ENCODE measurements around the gene MYT1. TPM values are rescaled to one million over a fixed set of nuclear protein-coding genes. Genes with fewer than 3 reads are reported as not detected.

The MYT1 gene
- total and polyA plus RNA-seq, 9 donors, result 0.04 to 0.30 (median 0.09) TPM

DNA sequence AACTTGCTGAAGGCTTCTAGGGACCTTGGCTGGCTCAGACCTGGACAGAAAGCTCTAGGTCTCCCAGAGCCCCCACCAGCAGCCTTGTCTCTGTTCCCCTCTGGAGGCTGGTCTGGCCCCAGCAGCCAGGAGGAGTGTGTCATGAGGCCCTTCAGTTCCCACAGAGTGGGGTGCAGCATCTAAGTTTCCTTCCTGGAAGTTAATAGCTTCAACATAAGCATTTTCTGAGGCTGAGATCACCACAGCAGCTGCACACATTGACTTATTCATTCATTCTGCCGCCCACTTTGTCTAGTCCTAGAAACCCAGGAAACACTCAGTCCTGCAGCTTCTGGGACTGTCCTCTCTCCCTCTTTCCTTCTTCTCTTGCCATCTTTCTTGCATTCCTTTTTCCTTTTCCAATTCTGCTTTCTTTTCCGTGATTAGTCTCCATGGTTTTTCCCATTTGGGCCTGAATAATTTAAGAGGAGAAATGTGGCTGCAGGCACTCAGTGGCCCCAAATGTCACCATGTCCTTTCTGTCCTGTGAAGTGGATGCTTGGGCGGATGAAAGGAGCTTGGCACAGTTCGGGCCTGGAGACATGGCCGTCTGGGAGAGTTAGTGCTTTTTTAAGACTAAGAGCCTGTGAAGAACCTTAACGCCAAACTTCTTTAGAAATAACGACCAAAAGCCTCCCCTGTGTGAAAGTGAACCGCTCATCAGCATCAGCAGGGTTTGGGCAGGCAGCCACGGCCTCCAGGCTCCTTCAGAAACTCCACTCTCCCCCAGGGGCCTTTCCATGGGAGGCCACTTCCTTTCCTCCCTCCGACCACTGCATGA is 60.3 kb downstream of the MYT1 start:
- peaks cover 2% of the 10 kb centered on the region for H3K27me3 ChIP-seq (ENCODE audit: control insufficient read depth, insufficient read depth, low read length)
- peak overlapping the region; percentile 92 for H3K27ac ChIP-seq (ENCODE audit: low read length)
- peaks cover 78% of the 10 kb centered on the region for H3K4me1 ChIP-seq (ENCODE audit: control insufficient read depth, insufficient read depth, low read length)
- peak; percentile 97 for DNase-seq
- no peak overlapping the region for H3K4me3 ChIP-seq (ENCODE audit: low read length)
- no peaks in the 10 kb centered on the region for H3K36me3 ChIP-seq (ENCODE audit: control insufficient read depth, insufficient read depth, low read length)
- no peaks in the 10 kb centered on the region for H3K9me3 ChIP-seq (replicated peaks; ENCODE audit: control insufficient read depth, low read depth, low read length)
- 6% methylated on average over 4 of the region's 10 CpGs for WGBS (ENCODE audit: insufficient coverage)

DNA sequence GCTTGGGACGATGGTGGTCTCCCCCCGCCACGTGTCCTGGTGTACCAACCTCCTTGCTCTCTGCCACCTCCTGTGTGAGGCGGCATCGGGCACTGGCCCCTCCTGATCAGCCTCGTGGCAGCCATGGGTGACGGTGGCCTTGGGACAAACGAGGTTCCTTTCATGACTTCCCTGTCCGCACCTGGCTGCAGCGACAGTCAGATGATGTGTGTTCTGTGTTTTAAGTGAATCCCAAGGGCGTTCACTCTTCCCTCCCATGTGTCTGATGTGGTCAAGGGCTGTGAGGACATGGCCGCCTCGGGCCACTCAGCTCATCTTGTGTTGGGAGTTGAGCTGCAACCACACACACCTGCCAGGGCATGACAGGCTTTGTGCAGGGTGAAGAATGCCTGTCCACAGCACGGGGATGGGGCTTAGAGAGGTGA is 60.9 kb downstream of the MYT1 start:
- peak overlapping the region; percentile 92 for H3K27ac ChIP-seq (ENCODE audit: low read length)
- 85% methylated on average over 4 of the region's 14 CpGs for WGBS (ENCODE audit: insufficient coverage)
- H3K9me3 ChIP-seq (replicated peaks; ENCODE audit: control insufficient read depth, low read depth, low read length), result no peaks in the 10 kb centered on the region
- no peaks in the 10 kb centered on the region for H3K36me3 ChIP-seq (ENCODE audit: control insufficient read depth, insufficient read depth, low read length)
- peaks cover 72% of the 10 kb centered on the region for H3K4me1 ChIP-seq (ENCODE audit: control insufficient read depth, insufficient read depth, low read length)
- no peak for DNase-seq
- no peaks in the 10 kb centered on the region for H3K27me3 ChIP-seq (ENCODE audit: control insufficient read depth, insufficient read depth, low read length)
- no peak overlapping the region for H3K4me3 ChIP-seq (ENCODE audit: low read length)

DNA sequence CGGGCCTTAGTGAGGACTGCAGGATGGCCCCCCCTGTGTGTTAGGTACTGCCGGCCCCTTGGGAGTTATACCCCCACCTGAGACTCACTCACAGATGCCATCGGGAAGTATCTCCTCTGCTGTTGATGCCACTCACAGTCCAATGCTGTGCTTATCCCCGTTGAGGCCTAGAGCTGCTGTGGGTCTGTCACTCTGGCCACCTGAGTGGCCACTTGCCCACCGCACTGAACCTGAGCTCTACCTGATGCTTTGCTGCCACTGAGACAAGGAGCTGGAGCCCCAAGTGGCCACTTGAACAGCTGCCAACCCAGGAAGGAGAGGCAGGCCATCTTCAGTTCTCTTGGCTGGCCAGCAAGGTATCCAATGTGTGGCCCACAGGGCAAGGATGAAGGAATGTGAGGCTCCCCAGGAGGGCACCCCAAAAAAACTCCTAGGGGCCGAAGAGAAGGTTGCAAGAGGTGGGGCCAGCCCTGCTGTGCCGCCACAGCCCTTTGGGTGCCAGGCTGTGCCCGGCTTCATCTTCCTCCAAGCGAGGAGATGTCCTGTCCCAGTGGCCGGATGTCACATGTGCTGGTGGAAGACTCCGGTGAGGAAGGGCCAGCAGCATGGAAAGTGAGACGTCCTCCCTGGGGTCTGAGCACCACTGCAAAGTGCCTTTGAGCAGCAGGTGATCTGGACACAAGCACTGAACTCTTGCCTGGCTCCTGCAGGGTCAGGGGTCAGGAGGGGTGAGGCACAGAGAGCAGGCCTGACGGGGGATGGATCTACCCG is 61.8 kb downstream of the MYT1 start:
- H3K27ac ChIP-seq (ENCODE audit: low read length), result peak overlapping the region; percentile 92
- H3K4me1 ChIP-seq (ENCODE audit: control insufficient read depth, insufficient read depth, low read length), result peaks cover 64% of the 10 kb centered on the region
- DNase-seq, result no peak
- H3K9me3 ChIP-seq (replicated peaks; ENCODE audit: control insufficient read depth, low read depth, low read length), result no peaks in the 10 kb centered on the region
- 86% methylated on average over 12 of the region's 14 CpGs for WGBS (ENCODE audit: insufficient coverage)
- H3K4me3 ChIP-seq (ENCODE audit: low read length), result no peak overlapping the region
- H3K27me3 ChIP-seq (ENCODE audit: control insufficient read depth, insufficient read depth, low read length), result no peaks in the 10 kb centered on the region
- no peaks in the 10 kb centered on the region for H3K36me3 ChIP-seq (ENCODE audit: control insufficient read depth, insufficient read depth, low read length)

DNA sequence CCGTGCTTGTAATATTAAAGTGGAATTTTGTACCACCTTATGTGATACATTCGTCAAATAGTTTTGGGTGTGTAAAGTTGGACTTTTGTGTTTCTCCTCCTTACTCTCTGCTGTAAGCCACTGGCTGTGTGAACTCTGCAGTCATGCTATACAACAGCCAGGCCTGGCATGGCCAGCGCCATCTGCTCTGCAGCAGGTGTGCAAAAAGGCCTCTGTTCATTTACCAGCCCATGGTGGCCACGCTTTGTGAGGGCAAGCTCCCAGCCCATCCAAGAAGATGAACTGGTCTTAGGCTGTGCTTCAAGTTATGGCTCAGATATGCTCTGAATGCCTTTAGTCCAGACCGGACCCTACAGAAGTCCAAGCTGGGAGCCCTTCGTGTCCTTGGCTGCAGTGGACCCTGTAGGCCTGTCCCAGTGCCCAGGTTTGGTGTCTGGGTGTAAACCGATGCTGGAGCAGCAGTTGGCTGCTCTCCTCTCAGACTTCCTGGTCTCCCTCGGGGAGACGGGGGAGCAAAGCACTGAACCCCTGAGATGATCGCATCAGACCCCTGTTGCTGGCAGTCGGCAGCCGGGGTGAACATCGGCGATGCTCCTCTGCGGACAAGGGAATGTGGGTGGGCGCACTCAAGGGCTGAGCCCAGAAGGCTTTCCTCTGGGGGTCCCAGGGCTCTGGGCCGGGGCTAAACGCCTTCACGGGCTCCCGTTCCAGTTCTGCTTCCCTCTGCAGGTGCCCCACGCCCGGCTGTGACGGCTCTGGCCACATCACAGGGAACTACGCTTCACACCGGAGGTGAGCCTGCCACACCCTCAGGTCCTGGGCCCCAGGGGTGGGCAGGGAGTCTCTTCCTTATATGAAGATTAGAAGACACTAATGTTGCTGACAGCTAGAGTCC is 62.7 kb downstream of the MYT1 start:
- no peak overlapping the region for H3K27ac ChIP-seq (ENCODE audit: low read length)
- H3K9me3 ChIP-seq (replicated peaks; ENCODE audit: control insufficient read depth, low read depth, low read length), result no peaks in the 10 kb centered on the region
- H3K4me3 ChIP-seq (ENCODE audit: low read length), result no peak overlapping the region
- peak; percentile 37 for DNase-seq
- no peaks in the 10 kb centered on the region for H3K27me3 ChIP-seq (ENCODE audit: control insufficient read depth, insufficient read depth, low read length)
- H3K36me3 ChIP-seq (ENCODE audit: control insufficient read depth, insufficient read depth, low read length), result no peaks in the 10 kb centered on the region
- H3K4me1 ChIP-seq (ENCODE audit: control insufficient read depth, insufficient read depth, low read length), result peaks cover 55% of the 10 kb centered on the region
- WGBS (ENCODE audit: insufficient coverage), result 80% methylated on average over 16 of the region's 25 CpGs

DNA sequence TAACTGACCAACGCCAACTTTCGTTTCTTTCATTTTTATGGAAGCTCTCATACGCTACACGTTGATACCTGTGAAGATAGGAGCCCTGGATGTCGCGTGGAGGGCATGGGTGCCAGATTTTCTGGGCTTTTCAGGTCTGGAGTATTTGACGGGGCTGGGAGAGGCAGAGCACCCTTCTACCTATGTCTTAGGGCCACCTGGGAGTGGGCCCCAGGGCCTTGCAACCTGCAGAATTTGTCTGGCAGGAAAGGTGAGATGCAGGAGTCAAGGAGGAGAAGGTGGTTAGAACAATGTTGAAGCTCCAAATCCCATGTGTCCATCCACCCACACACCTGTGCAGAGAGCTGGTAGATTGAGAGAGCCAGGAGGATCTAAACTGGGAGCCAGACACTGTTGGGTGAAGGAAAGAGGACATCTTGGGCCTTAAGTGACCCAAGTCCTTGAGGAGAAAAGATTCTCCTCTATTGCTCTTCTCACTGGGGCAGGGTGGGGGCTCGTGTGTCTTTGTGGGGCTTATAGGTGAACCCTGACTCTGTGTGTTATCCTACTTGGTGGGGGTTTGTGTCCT is 63.9 kb downstream of the MYT1 start:
- WGBS (ENCODE audit: insufficient coverage), result 93% methylated on average over 5 of the region's 8 CpGs
- no peak for DNase-seq

DNA sequence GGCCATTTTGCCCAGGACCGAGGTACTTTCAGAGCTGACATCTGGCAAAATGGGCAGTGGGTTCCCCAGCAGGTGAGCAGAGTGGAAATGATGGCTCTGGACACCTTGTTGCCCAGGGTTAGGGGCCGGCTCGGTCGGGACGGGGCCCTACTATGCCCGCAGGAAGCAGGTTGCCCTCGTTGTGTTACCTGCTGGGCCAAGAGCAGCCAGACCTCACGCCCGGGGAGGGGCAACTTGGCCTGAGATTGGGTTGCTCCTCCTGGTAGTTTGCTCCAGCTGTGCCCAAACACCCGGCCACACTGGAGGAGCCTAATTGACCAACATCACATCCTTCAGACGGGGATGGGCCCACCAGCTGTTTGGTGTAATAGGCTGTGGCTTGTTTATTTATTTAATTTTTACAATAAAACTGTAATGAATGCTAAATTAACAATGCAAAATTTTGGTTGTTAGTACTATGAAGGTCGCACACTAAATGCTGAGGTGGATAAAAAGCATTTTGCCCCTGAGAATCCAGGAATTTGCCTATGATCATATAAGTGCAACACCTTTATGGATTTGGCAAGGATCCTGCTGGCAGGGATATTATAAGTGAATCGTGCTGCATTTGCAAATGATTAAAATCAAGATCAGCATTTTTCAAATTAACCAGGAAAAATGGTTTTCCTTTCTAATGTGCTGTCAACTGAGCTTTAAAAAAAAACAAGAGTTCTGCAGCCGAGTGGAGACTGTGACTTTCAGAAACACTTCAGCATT is 64.7 kb downstream of the MYT1 start:
- Histone ChIP-seq H3K36me3 (ENCODE audit: control insufficient read depth, insufficient read depth, low read length) (no peaks in the 10 kb centered on the region), H3K27ac (ENCODE audit: low read length) (no peak overlapping the region), H3K9me3 (replicated peaks; ENCODE audit: control insufficient read depth, low read depth, low read length) (no peaks in the 10 kb centered on the region), H3K27me3 (ENCODE audit: control insufficient read depth, insufficient read depth, low read length) (no peaks in the 10 kb centered on the region), H3K4me1 (ENCODE audit: control insufficient read depth, insufficient read depth, low read length) (peaks cover 47% of the 10 kb centered on the region), H3K4me3 (ENCODE audit: low read length) (no peak overlapping the region)
- WGBS (ENCODE audit: insufficient coverage), result 78% methylated on average over 10 of the region's 14 CpGs
- no peak for DNase-seq

More for the DNA sequence above, 63.9 kb downstream of the MYT1 start:
- H3K27me3 ChIP-seq (ENCODE audit: control insufficient read depth, insufficient read depth, low read length), result no peaks in the 10 kb centered on the region
- no peaks in the 10 kb centered on the region for H3K9me3 ChIP-seq (replicated peaks; ENCODE audit: control insufficient read depth, low read depth, low read length)
- peaks cover 48% of the 10 kb centered on the region for H3K4me1 ChIP-seq (ENCODE audit: control insufficient read depth, insufficient read depth, low read length)
- H3K4me3 ChIP-seq (ENCODE audit: low read length), result no peak overlapping the region
- no peak overlapping the region for H3K27ac ChIP-seq (ENCODE audit: low read length)
- H3K36me3 ChIP-seq (ENCODE audit: control insufficient read depth, insufficient read depth, low read length), result no peaks in the 10 kb centered on the region

DNA sequence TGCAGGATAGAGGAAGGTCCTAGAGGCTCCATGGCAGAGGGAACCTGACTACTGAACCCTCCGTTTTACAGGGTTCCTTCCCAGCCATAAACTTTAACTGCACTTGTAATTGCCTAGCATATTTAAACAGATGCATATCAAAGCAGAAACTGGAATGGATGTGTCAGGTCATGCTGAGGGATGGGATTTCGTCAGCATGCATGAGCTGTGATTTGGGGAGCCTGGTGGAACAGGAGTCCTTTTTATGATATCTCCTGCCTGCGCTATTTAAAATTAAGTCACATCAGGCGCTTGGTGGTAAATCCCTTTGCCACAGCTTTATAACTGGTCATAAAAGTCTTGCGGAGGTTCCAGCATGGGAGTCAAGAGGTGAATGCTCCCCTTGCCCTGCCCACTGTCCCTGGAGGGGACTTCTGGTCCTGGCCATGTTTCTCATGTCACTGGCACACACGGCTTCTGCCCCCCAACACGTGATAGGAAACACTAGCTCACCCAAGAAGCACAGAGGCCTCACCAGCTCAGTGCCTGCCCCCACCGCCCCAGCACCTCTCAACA is 65.3 kb downstream of the MYT1 start:
- no peak for DNase-seq
- Histone ChIP-seq H3K4me1 (ENCODE audit: control insufficient read depth, insufficient read depth, low read length) (peaks cover 45% of the 10 kb centered on the region), H3K4me3 (ENCODE audit: low read length) (no peak overlapping the region), H3K9me3 (replicated peaks; ENCODE audit: control insufficient read depth, low read depth, low read length) (no peaks in the 10 kb centered on the region), H3K36me3 (ENCODE audit: control insufficient read depth, insufficient read depth, low read length) (no peaks in the 10 kb centered on the region), H3K27me3 (ENCODE audit: control insufficient read depth, insufficient read depth, low read length) (no peaks in the 10 kb centered on the region), H3K27ac (ENCODE audit: low read length) (no peak overlapping the region)
- WGBS (ENCODE audit: insufficient coverage), result 38% methylated on average over 6 of the region's 8 CpGs

DNA sequence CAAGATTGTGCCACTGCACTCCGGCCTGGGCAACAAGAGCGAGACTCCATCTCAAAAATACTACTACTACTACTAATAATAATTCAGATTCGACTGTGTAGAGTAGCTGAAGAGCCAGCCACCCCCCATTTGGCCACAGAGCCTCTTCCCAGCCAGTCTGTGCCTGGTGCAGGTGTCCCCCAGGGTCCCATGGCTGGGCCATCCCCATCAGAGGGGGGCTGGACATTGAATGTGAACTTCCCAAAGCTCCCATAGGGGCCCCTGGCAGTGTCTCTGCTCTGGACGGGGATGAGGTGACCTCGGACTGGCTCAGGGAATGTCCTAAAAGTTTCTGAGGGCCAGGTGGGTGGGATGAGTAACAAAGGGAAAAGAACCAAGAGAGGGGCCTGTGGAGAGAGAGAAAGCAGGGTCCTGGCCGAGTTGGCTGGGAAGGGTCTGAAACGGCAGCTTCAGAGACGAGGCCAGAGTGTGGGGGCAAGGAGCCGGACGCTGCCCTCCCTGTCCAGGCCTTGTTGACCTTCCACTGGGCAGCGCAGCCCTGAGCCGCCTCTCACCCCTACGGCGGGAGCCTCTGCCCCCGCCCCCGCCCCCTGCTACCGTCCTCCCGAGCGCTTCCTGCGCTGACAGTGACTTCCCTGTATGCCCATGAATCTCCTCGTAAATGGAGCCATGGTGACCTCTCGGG is 66.4 kb downstream of the MYT1 start:
- WGBS (ENCODE audit: insufficient coverage), result 68% methylated on average over 18 of the region's 22 CpGs
- no peak for DNase-seq
- Histone ChIP-seq H3K9me3 (replicated peaks; ENCODE audit: control insufficient read depth, low read depth, low read length) (no peaks in the 10 kb centered on the region), H3K27ac (ENCODE audit: low read length) (no peak overlapping the region), H3K4me3 (ENCODE audit: low read length) (no peak overlapping the region), H3K4me1 (ENCODE audit: control insufficient read depth, insufficient read depth, low read length) (peaks cover 35% of the 10 kb centered on the region), H3K36me3 (ENCODE audit: control insufficient read depth, insufficient read depth, low read length) (no peaks in the 10 kb centered on the region), H3K27me3 (ENCODE audit: control insufficient read depth, insufficient read depth, low read length) (no peaks in the 10 kb centered on the region)

All from muscle of leg (tissue), 11 donors.